ENCODE results near the gene DHRS7C.

DHRS7C gene

GRCh38 chr17:9768381-9768934 is 22.9 kb downstream of the DHRS7C start:
- in situ Hi-C loops (cut with HindIII; ENCODE audit: low sequenced_read_pairs): no loop called here

- in situ Hi-C loops (cut with HindIII; ENCODE audit: low sequenced_read_pairs): no loop called here
Observed at GRCh38 chr17:9767432-9767991, 23.9 kb downstream of the DHRS7C start.

- in situ Hi-C loops (cut with HindIII; ENCODE audit: low sequenced_read_pairs): no loop called here
Observed at GRCh38 chr17:9766970-9767369, 24.4 kb downstream of the DHRS7C start.

GRCh38 chr17:9765322-9765721 is 26.1 kb downstream of the DHRS7C start:
- in situ Hi-C loops (cut with HindIII; ENCODE audit: low sequenced_read_pairs): no loop called here

- in situ Hi-C loops (cut with HindIII; ENCODE audit: low sequenced_read_pairs): no loop called here
Observed at GRCh38 chr17:9763643-9764042, 27.7 kb downstream of the DHRS7C start.

GRCh38 chr17:9760266-9760665 is 31.1 kb downstream of the DHRS7C start:
- in situ Hi-C loops (cut with HindIII; ENCODE audit: low sequenced_read_pairs): no loop called here

GRCh38 chr17:9755083-9755482 is 36.3 kb downstream of the DHRS7C start:
- in situ Hi-C loops (cut with HindIII; ENCODE audit: low sequenced_read_pairs): no loop called here

- in situ Hi-C loops (cut with HindIII; ENCODE audit: low sequenced_read_pairs): no loop called here
Observed at GRCh38 chr17:9750524-9750923, 40.9 kb downstream of the DHRS7C start.

- in situ Hi-C loops (cut with HindIII; ENCODE audit: low sequenced_read_pairs): no loop called here
Observed at GRCh38 chr17:9729735-9730420, 61.5 kb downstream of the DHRS7C start.

- in situ Hi-C loops (cut with HindIII; ENCODE audit: low sequenced_read_pairs): no loop called here
Observed at GRCh38 chr17:9729034-9729650, 62.2 kb downstream of the DHRS7C start.

GRCh38 chr17:9728564-9728963 is 62.8 kb downstream of the DHRS7C start:
- in situ Hi-C loops (cut with HindIII; ENCODE audit: low sequenced_read_pairs): no loop called here

- in situ Hi-C loops (cut with HindIII; ENCODE audit: low sequenced_read_pairs): no loop called here
Observed at GRCh38 chr17:9728005-9728404, 63.4 kb downstream of the DHRS7C start.

GRCh38 chr17:9726291-9726690 is 65.1 kb downstream of the DHRS7C start:
- in situ Hi-C loops (cut with HindIII; ENCODE audit: low sequenced_read_pairs): no loop called here

- in situ Hi-C loops (cut with HindIII; ENCODE audit: low sequenced_read_pairs): no loop called here
Observed at GRCh38 chr17:9725575-9725974, 65.8 kb downstream of the DHRS7C start.

Measured in endothelial cell of hepatic sinusoid (primary cell).